A172 (cell line): ENCODE measurements around the gene NQO2. TPM values are rescaled to one million over a fixed set of nuclear protein-coding genes. Genes with fewer than 3 reads are reported as not detected.
"Not testable (repeated sequence)": the region's sequence is repeated elsewhere in the genome, so short reads cannot be mapped to it uniquely, and the experiment has no call there.

Source experiments
- DNase-seq: peaks from one replicate; pipeline ENCODE4 v3.0.0-alpha.2; 2015; ENCODE audit warnings: low spot score
- total RNA-seq: library from RNA; depleted of rRNA; stranded (reverse); fragments of >200 nt; shearing (Covaris generic); gene quantifications from 2 replicates; pipeline ENCODE4 v1.2.3, GENCODE V29; 2014

Gene NQO2
- total RNA-seq, 1 experiment from 2014 or later: 74.5 TPM

- peak; percentile 96 for DNase-seq
Observed at GRCh38 chr6:2989332-2990247, 10.1 kb upstream of the NQO2 start.

GRCh38 chr6:2990248-2990931 is 9.3 kb upstream of the NQO2 start:
- DNase-seq: peak; percentile 57

- no peak for DNase-seq
Observed at GRCh38 chr6:2990932-2991506, 8.7 kb upstream of the NQO2 start.

GRCh38 chr6:2992330-2992979 is 7.2 kb upstream of the NQO2 start:
- no peak for DNase-seq

GRCh38 chr6:2993755-2994317 is 5.9 kb upstream of the NQO2 start:
- no peak for DNase-seq

DNA sequence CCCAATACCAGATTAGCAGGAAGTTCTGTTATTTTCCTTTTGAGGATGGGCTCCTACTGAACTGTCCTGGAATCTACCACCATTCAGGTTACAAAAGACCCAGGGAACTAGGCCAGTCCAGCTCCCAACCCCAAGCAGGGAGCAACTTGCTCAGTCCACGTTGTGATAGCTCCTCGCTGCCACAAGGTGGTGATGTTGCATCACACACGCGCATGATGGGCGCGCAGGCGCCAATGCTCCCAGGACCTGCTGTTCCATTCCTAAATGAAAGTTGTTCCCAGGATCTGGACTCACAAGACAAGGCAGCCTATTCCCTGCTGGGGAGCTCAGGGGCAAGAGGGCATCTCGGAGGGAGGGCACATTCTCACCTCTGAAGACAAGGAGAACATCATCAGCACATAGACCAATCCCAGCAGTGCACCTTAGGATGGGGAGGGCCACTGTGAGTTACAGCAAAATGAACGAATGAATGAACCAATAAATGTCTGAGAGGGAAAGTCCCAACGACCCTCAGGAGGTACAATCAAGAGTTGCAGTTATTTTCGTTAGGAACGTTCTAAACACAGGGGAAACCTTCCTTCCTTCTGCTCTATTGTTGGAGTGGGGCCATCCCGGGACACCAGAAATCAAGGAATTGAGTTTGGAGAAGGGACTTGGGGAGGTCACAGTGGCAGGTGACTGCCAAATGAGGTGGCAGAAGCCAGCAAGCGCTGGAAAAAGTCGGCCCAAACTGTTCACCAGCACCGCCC is 1.3 kb upstream of the NQO2 start:
- DNase-seq: not testable (repeated sequence)

GRCh38 chr6:2998998-2999617 is 586 bp upstream of the NQO2 start:
- DNase-seq: peak; percentile 82

- no peak for DNase-seq
Observed at GRCh38 chr6:3001146-3001772, 1.6 kb downstream of the NQO2 start.

DNA sequence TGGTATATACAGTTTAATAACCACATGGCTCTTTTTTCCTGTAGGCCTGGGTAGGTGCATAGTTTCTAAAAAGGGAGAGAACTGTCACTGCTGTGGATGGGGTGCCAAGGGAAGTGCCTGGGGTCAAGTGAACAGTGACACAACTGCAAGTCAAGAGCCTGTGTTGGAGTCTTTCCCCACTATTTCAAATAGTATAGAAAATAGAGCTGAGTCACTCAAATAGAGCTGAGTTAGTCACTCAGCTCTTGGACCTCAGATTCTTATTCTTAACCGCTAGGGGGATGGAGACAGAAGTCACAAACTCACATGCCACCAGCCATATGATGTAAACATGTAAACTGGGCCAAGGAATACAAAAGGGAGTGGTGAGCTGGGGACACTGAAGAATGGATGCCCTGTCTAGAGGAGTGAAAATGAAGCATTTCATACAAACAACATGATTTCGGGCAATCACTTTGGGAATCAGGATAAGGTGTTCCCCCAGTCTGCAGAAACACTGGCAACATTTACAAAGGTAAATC is 2.1 kb downstream of the NQO2 start:
- peak; percentile 84 for DNase-seq

- not testable (repeated sequence) for DNase-seq
Observed at GRCh38 chr6:3003226-3003625, 3.5 kb downstream of the NQO2 start.

DNA sequence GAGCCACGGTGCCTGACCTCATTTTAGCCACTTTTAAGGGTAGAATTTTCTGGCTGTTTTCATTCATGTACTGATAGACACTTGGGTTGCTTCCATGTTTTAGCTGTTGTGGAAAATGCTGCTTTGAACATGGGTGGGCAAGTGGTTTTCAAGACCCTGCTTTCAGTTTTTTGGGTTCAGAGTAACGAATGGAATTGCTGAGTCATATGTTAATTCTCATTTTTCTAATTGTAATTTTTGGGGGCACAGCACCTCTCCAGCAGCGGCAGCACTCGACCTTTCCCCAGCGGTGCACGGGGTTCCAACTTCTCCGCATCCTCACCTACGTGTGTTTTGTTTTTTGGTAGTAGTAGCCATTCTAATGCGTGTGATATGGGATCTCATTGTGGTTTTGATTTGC is 5.4 kb downstream of the NQO2 start:
- DNase-seq: no peak

DNA sequence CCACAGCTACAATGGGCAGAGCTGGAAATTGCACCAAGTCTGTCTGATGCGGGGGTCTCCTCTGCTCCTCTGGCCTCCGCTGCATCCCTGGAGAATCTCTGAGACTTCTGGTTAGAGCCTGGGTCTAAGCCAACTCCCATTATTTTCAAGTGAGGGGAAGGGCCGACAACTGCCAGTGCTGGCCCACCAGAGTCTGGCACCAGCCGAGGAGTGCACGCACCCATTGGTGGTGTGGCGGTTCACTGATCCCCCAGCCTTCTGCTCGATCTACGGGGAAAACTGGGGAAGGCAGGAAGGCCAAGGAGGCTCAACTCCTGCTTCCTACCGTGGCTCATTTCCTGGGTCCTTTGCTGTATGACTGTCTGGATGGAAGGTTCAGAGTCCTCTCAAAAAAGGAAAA is 6.2 kb downstream of the NQO2 start:
- no peak for DNase-seq

GRCh38 chr6:3006476-3006875 is 6.8 kb downstream of the NQO2 start:
- DNase-seq: no peak

- DNase-seq: no peak
Observed at GRCh38 chr6:3007571-3007970, 7.9 kb downstream of the NQO2 start.

DNA sequence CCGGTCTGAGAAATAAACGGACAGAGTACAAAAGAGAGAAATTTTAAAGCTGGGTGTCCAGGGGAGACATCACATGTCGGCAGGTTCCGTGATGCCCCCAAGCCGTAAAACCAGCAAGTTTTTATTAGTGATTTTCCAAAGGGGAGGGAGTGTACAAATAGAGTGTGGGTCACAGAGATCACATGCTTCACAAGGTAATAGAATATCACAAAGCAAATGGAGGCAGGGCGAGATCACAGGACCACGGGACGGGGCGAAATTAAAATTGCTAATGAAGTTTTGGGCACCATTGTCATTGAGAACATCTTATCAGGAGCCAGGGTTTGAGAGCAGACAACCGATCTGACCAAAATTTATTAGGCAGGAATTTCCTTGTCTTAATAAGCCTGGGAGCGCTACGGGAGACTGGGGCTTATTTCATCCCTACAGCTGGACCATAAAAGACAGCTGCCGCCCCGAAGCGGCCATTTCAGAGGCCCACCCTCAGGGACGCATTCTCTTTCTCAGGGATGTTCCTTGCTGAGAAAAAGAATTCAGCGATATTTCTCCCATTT is 9.1 kb downstream of the NQO2 start:
- not testable (repeated sequence) for DNase-seq

GRCh38 chr6:3009930-3010329 is 10.2 kb downstream of the NQO2 start:
- DNase-seq: peak; percentile 56

DNA sequence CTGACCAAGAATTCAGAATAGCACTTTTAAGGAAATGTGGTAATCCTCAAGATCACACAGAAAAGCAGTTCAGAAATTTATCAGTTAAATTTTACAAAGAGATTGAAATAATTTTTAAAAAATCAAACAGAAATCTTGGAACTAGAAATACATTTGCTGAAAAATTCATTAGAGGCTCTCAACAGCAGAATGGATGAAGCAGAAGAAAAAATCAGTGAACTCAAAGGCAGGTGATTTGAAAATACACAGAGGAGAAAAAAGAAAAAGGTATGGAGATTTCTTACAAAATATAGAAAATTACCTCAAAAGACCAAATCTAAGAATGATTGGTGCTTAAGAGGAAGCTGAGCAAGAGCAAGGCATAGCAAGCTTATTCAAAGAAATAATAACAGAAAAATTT is 11.5 kb downstream of the NQO2 start:
- no peak for DNase-seq

DNA sequence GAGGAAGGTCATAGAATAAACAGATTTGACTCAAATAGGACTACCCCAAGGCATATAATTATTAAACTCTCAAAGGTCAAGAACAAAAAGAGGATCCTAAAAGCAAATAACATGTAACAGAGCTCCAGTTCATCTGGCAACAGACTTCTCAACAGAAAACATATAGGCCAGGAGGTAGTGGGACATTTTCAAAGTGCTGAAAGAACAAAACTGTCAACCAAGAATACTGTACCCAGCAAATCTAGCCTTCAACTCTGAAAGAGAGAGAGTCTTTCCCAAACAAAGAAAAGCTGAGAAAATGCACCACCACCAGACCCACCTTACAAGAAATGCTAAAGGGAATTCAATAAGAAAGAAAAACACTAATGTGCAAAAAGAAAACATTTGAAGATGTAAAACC is 11.9 kb downstream of the NQO2 start:
- no peak for DNase-seq

GRCh38 chr6:3013486-3013885 is 13.8 kb downstream of the NQO2 start:
- DNase-seq: peak; percentile 86
